ENCODE results near the gene SPIRE1. TPM values are rescaled to one million over a fixed set of nuclear protein-coding genes. Genes with fewer than 3 reads are reported as not detected.
"Not testable (repeated sequence)": the region's sequence is repeated elsewhere in the genome, so short reads cannot be mapped to it uniquely, and the experiment has no call there.

The SPIRE1 gene
- total and polyA plus RNA-seq, 8 donors = 3.1 to 24.4 (median 8.4) TPM

DNA sequence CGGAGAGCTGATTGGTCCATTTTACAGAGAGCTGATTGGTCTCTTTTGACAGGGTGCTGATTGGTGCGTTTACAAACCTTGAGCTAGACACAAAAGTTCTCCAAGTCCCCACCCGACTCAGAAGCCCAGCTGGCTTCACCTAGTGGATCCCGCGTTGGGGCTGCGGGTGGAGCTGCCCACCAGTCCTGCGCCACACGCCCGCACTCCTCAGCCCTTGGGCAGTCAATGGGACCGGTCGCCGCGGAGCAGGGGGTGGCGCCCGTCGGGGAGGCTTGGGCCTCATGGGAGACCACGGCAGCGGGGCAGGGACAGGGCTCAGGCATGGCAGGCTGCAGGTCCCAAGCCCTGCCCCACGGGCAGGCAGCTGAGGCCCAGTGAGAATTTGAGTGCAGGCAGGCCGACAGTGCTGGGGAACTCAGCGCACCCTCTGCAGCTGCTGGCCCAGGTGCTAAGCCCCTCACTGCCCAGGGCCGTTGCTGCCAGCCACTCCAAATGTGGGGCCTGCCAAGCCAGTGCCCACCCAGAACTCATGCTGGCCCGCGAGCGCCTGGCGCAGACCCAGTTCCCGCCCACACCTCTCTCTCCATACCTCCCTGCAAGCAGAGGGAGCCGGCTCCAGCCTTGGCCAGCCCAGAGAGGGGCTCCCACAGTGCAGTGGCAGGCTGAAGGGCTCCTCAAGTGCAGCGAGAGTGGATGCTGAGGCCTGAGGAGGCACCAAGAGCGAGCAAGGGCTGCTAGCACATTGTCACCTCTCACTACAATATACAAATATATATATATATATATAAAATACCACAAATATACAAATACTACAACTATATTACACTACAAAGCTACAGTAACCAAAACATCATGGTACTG lies 100.7 kb downstream of the SPIRE1 start:
- peaks cover 0 to 18% (median 0%) of the 10 kb centered on the region in 4 donors for H3K36me3 ChIP-seq
- no peak for DNase-seq
- TF ChIP-seq POLR2A (IDR thresholded peaks at IDR 0.05) (no peak), POLR2AphosphoS5 (IDR thresholded peaks at IDR 0.05) (no peak), EP300 (IDR thresholded peaks at IDR 0.05) (no peak)
- TF ChIP-seq, protein P1, sequence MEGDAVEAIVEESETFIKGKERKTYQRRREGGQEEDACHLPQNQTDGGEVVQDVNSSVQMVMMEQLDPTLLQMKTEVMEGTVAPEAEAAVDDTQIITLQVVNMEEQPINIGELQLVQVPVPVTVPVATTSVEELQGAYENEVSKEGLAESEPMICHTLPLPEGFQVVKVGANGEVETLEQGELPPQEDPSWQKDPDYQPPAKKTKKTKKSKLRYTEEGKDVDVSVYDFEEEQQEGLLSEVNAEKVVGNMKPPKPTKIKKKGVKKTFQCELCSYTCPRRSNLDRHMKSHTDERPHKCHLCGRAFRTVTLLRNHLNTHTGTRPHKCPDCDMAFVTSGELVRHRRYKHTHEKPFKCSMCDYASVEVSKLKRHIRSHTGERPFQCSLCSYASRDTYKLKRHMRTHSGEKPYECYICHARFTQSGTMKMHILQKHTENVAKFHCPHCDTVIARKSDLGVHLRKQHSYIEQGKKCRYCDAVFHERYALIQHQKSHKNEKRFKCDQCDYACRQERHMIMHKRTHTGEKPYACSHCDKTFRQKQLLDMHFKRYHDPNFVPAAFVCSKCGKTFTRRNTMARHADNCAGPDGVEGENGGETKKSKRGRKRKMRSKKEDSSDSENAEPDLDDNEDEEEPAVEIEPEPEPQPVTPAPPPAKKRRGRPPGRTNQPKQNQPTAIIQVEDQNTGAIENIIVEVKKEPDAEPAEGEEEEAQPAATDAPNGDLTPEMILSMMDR (IDR thresholded peaks at IDR 0.05) = no peak
- H3K27ac ChIP-seq = no peak overlapping the region
- 91 to 98% (median 97%) methylated on average over 19 to 30 of the region's 30 CpGs for WGBS, 5 donors
- intact Hi-C loops (cut with DNase I; ENCODE audit: low total_unique reads) = no loop called here
- H3K4me3 ChIP-seq = no peak overlapping the region
- H3K9me3 ChIP-seq = peaks cover 0 to 33% (median 6%) of the 10 kb centered on the region in 4 donors
- H3K27me3 ChIP-seq = no peaks in the 10 kb centered on the region
- peaks cover 0 to 3% (median 1%) of the 10 kb centered on the region in 4 donors for H3K4me1 ChIP-seq

- no peaks in the 10 kb centered on the region for H3K27me3 ChIP-seq
- peaks cover 0 to 12% (median 8%) of the 10 kb centered on the region in 4 donors for H3K4me1 ChIP-seq
- H3K36me3 ChIP-seq = peaks cover 0 to 18% (median 0%) of the 10 kb centered on the region in 4 donors
- no peak overlapping the region for H3K4me3 ChIP-seq
- no peak overlapping the region for H3K27ac ChIP-seq
- no peak for TF ChIP-seq EP300 (IDR thresholded peaks at IDR 0.05)
- TF ChIP-seq POLR2AphosphoS5 (IDR thresholded peaks at IDR 0.05) = no peak
- TF ChIP-seq POLR2A (IDR thresholded peaks at IDR 0.05) = no peak
- TF ChIP-seq, protein P1 (IDR thresholded peaks at IDR 0.05) = no peak
- peaks cover 0 to 33% (median 6%) of the 10 kb centered on the region in 4 donors for H3K9me3 ChIP-seq
- intact Hi-C loops (cut with DNase I; ENCODE audit: low total_unique reads) = no loop called here
- WGBS, 5 donors = 81 to 96% (median 83%) methylated on average over 2 of the region's 2 CpGs
- no peak for DNase-seq
These were observed 103.0 kb downstream of the SPIRE1 start for GRCh38 chr18:12554796-12555388.

GRCh38 chr18:12552879-12553242 lies 105.0 kb downstream of the SPIRE1 start:
- 80 to 93% (median 87%) methylated on average over 4 of the region's 4 CpGs for WGBS, 5 donors
- peaks cover 0 to 12% (median 8%) of the 10 kb centered on the region in 4 donors for H3K4me1 ChIP-seq
- intact Hi-C loops (cut with DNase I; ENCODE audit: low total_unique reads) = no loop called here

DNA sequence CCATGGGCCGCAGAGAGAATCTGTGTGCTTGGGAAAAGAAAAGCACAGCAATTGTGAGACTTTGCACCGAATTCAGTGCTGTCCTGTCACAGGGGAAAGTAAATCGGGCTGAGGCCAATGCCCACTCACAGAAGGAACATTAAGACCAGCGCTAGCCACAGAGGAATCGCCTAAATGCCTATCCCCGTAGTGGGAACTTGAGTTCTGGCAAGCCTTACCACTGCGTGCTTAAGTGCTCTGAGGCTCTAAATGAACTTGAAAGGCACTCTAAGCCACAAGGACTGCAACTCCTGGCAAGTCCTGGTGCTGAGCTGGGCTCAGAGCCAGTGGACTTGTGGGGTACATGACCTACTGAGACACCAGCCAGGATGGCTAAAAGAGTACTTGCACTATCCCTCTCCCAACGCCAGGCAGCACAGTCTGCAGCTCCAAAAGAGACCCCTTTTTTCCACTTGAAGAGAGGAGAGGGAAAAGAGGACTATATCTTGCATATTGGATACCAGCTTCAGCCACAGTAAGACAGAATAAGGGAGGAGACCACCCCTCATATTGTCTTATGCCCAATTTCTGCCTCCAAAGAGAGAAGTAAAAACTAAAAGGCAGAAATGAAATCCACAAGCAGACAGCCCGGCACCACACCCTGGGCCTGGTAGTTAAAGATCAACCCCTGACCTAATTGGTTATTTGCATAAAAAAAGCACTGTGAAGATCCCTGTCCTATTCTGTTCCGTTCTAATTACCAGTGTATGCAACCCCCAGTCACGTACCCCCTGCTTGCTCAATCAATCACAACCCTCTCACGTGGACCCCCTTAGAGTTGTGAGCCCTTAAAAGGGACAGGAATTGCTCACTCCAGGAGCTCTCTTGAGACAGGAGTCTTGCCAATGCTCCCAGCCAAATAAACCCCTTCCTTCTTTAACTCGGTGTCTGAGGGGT lies 105.7 kb downstream of the SPIRE1 start:
- H3K36me3 ChIP-seq; H3K4me3 ChIP-seq; H3K9me3 ChIP-seq; H3K27me3 ChIP-seq; intact Hi-C loops (cut with DNase I; ENCODE audit: low total_unique reads): not testable (repeated sequence)
- 57 to 76% (median 73%) methylated on average over 13 of the region's 13 CpGs for WGBS, 5 donors
- Histone ChIP-seq H3K4me1 (peaks cover 0 to 12% (median 8%) of the 10 kb centered on the region in 4 donors), H3K27ac (peak overlapping the region in 1 of 5 donors; percentile 18)
- DNase-seq = peak in 1 of 2 donors; percentile 56

More at GRCh38 chr18:12552879-12553242, 105.0 kb downstream of the SPIRE1 start:
- H3K4me3 ChIP-seq = no peak overlapping the region
- no peak overlapping the region for H3K27ac ChIP-seq
- H3K36me3 ChIP-seq = peaks cover 0 to 13% (median 0%) of the 10 kb centered on the region in 4 donors
- H3K9me3 ChIP-seq = peaks cover 0 to 14% (median 5%) of the 10 kb centered on the region in 4 donors
- TF ChIP-seq POLR2AphosphoS5 (IDR thresholded peaks at IDR 0.05) (no peak), EP300 (IDR thresholded peaks at IDR 0.05) (no peak), POLR2A (IDR thresholded peaks at IDR 0.05) (no peak)
- TF ChIP-seq, protein P1 (IDR thresholded peaks at IDR 0.05) = no peak
- H3K27me3 ChIP-seq = no peaks in the 10 kb centered on the region
- DNase-seq = no peak

DNA sequence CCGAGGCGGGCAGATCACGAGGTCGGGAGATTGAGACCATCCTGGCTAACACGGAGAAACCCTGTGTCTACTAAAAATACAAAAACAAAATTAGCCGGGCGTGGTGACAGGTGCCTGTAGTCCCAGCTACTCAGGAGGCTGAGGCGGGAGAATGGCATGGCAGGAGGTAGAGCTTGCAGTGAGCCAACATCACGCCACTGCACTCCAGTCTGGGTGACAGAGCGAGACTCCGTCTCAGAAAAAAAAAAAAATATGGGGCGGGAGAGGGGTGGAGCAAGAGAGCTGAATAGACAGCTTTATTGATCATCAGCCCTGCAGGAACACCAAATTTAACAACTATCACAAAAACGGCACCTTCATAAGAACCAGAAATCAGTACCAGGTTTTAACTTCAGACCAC lies 106.4 kb downstream of the SPIRE1 start:
- WGBS, 5 donors = 92 to 95% (median 95%) methylated on average over 13 of the region's 13 CpGs
- H3K4me3 ChIP-seq; H3K27me3 ChIP-seq; H3K36me3 ChIP-seq; intact Hi-C loops (cut with DNase I; ENCODE audit: low total_unique reads); DNase-seq; H3K9me3 ChIP-seq: not testable (repeated sequence)
- H3K27ac ChIP-seq = peak overlapping the region in 1 of 5 donors; percentile 18
- H3K4me1 ChIP-seq = peaks cover 0 to 12% (median 8%) of the 10 kb centered on the region in 4 donors

Data from stomach (tissue), 9 donors.